ENCODE measurements around the gene VWA8.
"Not testable (repeated sequence)": the region's sequence is repeated elsewhere in the genome, so short reads cannot be mapped to it uniquely, and the experiment has no call there.

Gene VWA8

GRCh38 chr13:41809962-41810361 lies 150.9 kb downstream of the VWA8 start:
- H3K4me1 ChIP-seq (ENCODE audit: control insufficient read depth, insufficient read depth, low read length), result no peaks in the 10 kb centered on the region
- POLR2A ChIA-PET, result no interaction called here
- peaks cover 4 to 8% of the 10 kb centered on the region in 2 experiments; a peak in 1 of 3 replicates for H3K36me3 ChIP-seq (ENCODE audit: control insufficient read depth in 2 of 2, insufficient read depth in 1 of 2, low read length in 2 of 2)
- no peak overlapping the region for H3K4me3 ChIP-seq (ENCODE audit: low read depth, low read length)
- no peaks in the 10 kb centered on the region for H3K9me3 ChIP-seq (ENCODE audit: control insufficient read depth, insufficient read depth, low read depth, low read length)
- no peak overlapping the region for H3K27ac ChIP-seq (ENCODE audit: extremely low read depth, low read depth, low read length)
- TF ChIP-seq ZNF37A (tag by site-specific recombination; IDR thresholded peaks at IDR 0.05), result no peak
- no peak for TF ChIP-seq ZNF202 (tag by site-specific recombination; IDR thresholded peaks at IDR 0.05; ENCODE audit: borderline replicate concordance)
- no peak for TF ChIP-seq ZNF513 (tag by site-specific recombination; IDR thresholded peaks at IDR 0.05)
- TF ChIP-seq ZNF610 (tag by site-specific recombination; IDR thresholded peaks at IDR 0.05; ENCODE audit: borderline replicate concordance), result no peak
- no peak for TF ChIP-seq SP3 (tag by site-specific recombination; IDR thresholded peaks at IDR 0.05)
- no peak for TF ChIP-seq ZNF366 (tag by site-specific recombination; conservative IDR thresholded peaks at IDR 0.05)
- TF ChIP-seq HOXC10 (CRISPR knock-in tag; IDR thresholded peaks at IDR 0.05), result no peak
- TF ChIP-seq ZNF16 (tag by site-specific recombination; IDR thresholded peaks at IDR 0.05; ENCODE audit: low read depth), result no peak
- TF ChIP-seq, protein P1, sequence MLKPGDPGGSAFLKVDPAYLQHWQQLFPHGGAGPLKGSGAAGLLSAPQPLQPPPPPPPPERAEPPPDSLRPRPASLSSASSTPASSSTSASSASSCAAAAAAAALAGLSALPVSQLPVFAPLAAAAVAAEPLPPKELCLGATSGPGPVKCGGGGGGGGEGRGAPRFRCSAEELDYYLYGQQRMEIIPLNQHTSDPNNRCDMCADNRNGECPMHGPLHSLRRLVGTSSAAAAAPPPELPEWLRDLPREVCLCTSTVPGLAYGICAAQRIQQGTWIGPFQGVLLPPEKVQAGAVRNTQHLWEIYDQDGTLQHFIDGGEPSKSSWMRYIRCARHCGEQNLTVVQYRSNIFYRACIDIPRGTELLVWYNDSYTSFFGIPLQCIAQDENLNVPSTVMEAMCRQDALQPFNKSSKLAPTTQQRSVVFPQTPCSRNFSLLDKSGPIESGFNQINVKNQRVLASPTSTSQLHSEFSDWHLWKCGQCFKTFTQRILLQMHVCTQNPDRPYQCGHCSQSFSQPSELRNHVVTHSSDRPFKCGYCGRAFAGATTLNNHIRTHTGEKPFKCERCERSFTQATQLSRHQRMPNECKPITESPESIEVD (tag by site-specific recombination; IDR thresholded peaks at IDR 0.05), result no peak
- TF ChIP-seq ZNF626 (tag by site-specific recombination; IDR thresholded peaks at IDR 0.05), result no peak
- TF ChIP-seq ZNF660 (tag by site-specific recombination; IDR thresholded peaks at IDR 0.05), result no peak
- TF ChIP-seq ZNF223 (tag by site-specific recombination; IDR thresholded peaks at IDR 0.05), result no peak
- no peak for TF ChIP-seq SETDB1 (IDR thresholded peaks at IDR 0.05; ENCODE audit: insufficient read length, low read length)
- CTCF ChIA-PET, result no interaction called here

DNA sequence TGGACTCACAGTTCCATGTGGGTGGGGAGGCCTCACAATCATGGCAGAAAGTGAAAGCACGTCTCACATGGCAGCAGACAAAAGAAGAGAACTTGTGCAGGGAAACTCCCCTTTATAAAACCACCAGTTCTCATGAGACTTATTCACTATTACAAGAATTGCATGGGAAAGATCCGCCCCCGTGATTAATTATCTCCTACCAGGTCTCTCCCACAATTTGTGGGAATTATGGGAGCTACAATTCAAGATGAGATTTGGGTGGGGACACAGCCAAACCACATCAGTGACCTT lies 157.5 kb downstream of the VWA8 start:
- H3K9me3 ChIP-seq (ENCODE audit: control insufficient read depth, insufficient read depth, low read depth, low read length); H3K4me1 ChIP-seq (ENCODE audit: control insufficient read depth, insufficient read depth, low read length); H3K4me3 ChIP-seq (ENCODE audit: low read depth, low read length); H3K27ac ChIP-seq (ENCODE audit: extremely low read depth, low read depth, low read length); CTCF ChIA-PET; POLR2A ChIA-PET; H3K36me3 ChIP-seq (ENCODE audit: control insufficient read depth in 2 of 2, insufficient read depth in 1 of 2, low read length in 2 of 2): not testable (repeated sequence)

DNA sequence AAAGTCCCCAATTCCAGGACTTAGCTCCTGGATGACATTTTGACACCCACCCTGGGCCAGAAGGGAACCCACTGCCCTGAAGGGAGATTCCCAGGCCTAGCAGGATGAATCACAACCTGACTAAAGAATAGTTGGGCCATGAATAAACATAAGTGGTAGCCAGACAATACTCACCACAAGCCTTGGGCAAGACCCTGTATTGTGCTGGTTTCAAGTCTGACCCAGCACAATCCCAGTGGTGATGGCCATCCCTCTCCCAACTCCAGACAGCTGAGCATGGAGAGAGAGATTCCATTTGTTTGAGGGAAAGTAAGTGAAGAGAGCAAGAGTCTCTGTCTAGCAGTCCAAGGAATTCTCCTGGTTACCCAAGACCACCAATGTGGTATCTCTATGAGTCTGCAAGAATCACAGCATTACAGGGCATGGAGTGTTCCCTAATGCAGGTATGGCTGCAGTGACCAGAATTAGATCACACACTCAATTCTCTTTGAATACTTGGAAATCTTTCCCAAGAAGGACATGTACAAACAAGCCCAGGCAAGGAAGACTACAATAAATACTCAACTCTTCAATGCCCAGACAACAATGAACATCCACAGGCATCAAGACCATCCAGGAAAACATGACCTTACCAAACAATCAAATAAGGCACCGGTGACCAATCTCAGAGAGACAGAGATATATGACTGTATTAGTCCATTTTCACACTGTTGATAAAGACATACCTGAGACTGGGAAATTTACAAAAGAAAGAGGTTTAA lies 158.0 kb downstream of the VWA8 start:
- Histone ChIP-seq H3K4me3 (ENCODE audit: low read depth, low read length) (no peak overlapping the region), H3K36me3 (ENCODE audit: control insufficient read depth in 2 of 2, insufficient read depth in 1 of 2, low read length in 2 of 2) (peaks cover 0 to 6% of the 10 kb centered on the region in 2 experiments; a peak in 1 of 3 replicates), H3K27ac (ENCODE audit: extremely low read depth, low read depth, low read length) (no peak overlapping the region), H3K4me1 (ENCODE audit: control insufficient read depth, insufficient read depth, low read length) (no peaks in the 10 kb centered on the region), H3K9me3 (ENCODE audit: control insufficient read depth, insufficient read depth, low read depth, low read length) (no peaks in the 10 kb centered on the region)
- CTCF ChIA-PET, result no interaction called here
- POLR2A ChIA-PET, result no interaction called here
- no peak for TF ChIP-seq ZNF621 (tag by site-specific recombination; IDR thresholded peaks at IDR 0.05)
- no peak for TF ChIP-seq ZNF449 (tag by site-specific recombination; IDR thresholded peaks at IDR 0.05)
- TF ChIP-seq ZNF677 (tag by site-specific recombination; IDR thresholded peaks at IDR 0.05), result no peak
- TF ChIP-seq ZNF366 (tag by site-specific recombination; conservative IDR thresholded peaks at IDR 0.05), result no peak
- TF ChIP-seq ZNF341 (tag by site-specific recombination; IDR thresholded peaks at IDR 0.05; ENCODE audit: low read depth), result no peak
- TF ChIP-seq ZNF133 (tag by site-specific recombination; IDR thresholded peaks at IDR 0.05), result no peak
- no peak for TF ChIP-seq MEIS1 (CRISPR knock-in tag; IDR thresholded peaks at IDR 0.05; ENCODE audit: borderline replicate concordance)
- TF ChIP-seq ZBTB20 (tag by site-specific recombination; IDR thresholded peaks at IDR 0.05), result no peak
- TF ChIP-seq, protein P2, sequence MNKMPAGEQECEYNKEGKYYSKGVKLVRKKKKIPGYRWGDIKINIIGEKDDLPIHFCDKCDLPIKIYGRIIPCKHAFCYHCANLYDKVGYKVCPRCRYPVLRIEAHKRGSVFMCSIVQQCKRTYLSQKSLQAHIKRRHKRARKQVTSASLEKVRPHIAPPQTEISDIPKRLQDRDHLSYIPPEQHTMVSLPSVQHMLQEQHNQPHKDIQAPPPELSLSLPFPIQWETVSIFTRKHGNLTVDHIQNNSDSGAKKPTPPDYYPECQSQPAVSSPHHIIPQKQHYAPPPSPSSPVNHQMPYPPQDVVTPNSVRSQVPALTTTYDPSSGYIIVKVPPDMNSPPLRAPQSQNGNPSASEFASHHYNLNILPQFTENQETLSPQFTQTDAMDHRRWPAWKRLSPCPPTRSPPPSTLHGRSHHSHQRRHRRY (tag by site-specific recombination; IDR thresholded peaks at IDR 0.05), result no peak
- TF ChIP-seq ZNF292 (tag by site-specific recombination; IDR thresholded peaks at IDR 0.05; ENCODE audit: borderline replicate concordance, low read depth), result no peak
- no peak for TF ChIP-seq ZNF792 (tag by site-specific recombination; IDR thresholded peaks at IDR 0.05)
- no peak for TF ChIP-seq ZBTB21 (tag by site-specific recombination; IDR thresholded peaks at IDR 0.05)
- TF ChIP-seq ZNF626 (tag by site-specific recombination; IDR thresholded peaks at IDR 0.05), result no peak
- no peak for TF ChIP-seq HOXC10 (CRISPR knock-in tag; IDR thresholded peaks at IDR 0.05)
- TF ChIP-seq KLF9 (tag by site-specific recombination; IDR thresholded peaks at IDR 0.05; ENCODE audit: low read depth), result no peak
- no peak for TF ChIP-seq ZNF768 (tag by site-specific recombination; IDR thresholded peaks at IDR 0.05)
- TF ChIP-seq ZNF544 (tag by site-specific recombination; IDR thresholded peaks at IDR 0.05), result no peak
- no peak for TF ChIP-seq ZNF670 (tag by site-specific recombination; IDR thresholded peaks at IDR 0.05; ENCODE audit: low read depth)
